ENCODE measurements around the gene ZNF605.
"Not testable (repeated sequence)": the region's sequence is repeated elsewhere in the genome, so short reads cannot be mapped to it uniquely, and the experiment has no call there.

ZNF605 gene

DNA sequence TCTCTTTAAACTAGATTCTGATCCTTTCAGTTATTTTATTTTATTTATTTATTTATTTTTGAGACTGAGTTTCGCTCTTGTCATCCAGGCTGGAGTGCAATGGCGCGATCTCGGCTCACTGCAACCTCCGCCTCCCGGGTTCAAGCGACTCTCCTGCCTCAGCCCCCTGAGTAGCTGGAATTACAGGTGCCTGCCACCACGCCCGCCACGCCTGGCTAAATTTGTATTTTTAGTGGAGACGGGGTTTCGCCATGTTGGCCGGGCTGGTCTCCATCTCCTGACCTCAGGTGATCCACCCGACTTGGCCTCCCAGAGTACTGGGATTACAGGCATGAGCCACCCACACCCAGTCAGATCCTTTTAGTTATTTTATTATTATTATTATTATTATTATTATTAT lies 5.7 kb upstream of the ZNF605 start:
- not testable (repeated sequence) for H3K27me3 ChIP-seq (ENCODE audit: low read depth, low read length); H3K9me3 ChIP-seq (ENCODE audit: control insufficient read depth in 1 of 2, low read length in 2 of 2); H3K4me3 ChIP-seq (ENCODE audit: low read depth in 1 of 2, low read length in 2 of 2); H3K27ac ChIP-seq (ENCODE audit: low read length); H3K4me1 ChIP-seq (ENCODE audit: control insufficient read depth in 1 of 2, insufficient read depth in 2 of 2, low read length in 2 of 2); H3K36me3 ChIP-seq (ENCODE audit: control insufficient read depth in 1 of 2, insufficient read depth in 2 of 2, low read length in 2 of 2)

DNA sequence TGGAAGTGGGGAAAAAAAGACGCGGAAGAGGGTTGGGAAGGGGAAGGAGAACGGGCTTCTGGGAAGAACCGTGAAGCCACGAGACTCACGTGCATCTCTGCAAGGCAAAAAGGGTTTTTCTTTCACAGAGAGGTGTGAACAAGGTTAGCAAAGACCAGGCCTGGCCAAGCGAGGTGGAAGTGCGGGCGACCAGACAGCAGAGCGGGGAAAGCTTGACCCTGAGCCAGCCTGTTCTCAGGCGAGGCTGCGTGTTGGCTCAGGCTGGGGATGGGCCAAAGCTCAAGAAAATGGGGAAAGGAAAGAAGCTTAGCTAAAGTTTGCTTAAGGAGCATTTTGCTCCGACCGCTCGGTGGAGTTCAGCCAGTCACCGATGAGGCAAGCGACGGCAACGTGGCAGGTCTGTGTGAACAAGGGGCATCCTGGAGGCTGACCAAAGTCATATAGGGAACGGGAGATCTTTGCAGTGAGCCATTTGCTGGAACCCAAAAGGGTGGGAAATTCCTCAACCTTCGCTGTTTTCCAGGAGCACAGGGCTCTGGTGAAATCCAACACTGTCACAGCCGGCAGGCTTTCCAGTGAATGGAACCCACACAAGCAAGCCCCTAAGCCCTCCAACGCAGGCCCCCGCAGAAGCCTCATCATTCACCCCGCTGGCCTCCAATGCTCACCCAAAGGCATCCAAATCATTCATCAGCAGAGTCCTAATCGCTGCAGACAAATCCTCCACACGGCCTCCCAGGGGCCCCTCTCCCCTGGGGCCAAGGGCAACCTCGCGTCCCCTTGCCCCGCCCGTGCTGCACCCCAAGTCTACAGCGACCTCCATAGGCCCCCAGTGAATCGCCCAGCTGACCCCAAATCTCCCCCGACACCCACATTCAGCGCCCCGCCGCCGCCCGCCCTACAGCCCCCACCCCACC lies 754 bp downstream of the ZNF605 start:
- peak overlapping the region; percentile 74 for H3K27ac ChIP-seq (ENCODE audit: low read length)
- H3K4me3 ChIP-seq (ENCODE audit: low read depth in 1 of 2, low read length in 2 of 2) = peak overlapping the region; percentile 81 to 88
- peaks cover 10 to 20% of the 10 kb centered on the region in 2 donors for H3K9me3 ChIP-seq (ENCODE audit: control insufficient read depth in 1 of 2, low read length in 2 of 2)
- H3K27me3 ChIP-seq (ENCODE audit: low read depth, low read length) = no peaks in the 10 kb centered on the region
- peaks cover 7 to 20% of the 10 kb centered on the region in 2 donors for H3K4me1 ChIP-seq (ENCODE audit: control insufficient read depth in 1 of 2, insufficient read depth in 2 of 2, low read length in 2 of 2)
- peaks cover 0 to 6% of the 10 kb centered on the region in 2 donors for H3K36me3 ChIP-seq (ENCODE audit: control insufficient read depth in 1 of 2, insufficient read depth in 2 of 2, low read length in 2 of 2)

DNA sequence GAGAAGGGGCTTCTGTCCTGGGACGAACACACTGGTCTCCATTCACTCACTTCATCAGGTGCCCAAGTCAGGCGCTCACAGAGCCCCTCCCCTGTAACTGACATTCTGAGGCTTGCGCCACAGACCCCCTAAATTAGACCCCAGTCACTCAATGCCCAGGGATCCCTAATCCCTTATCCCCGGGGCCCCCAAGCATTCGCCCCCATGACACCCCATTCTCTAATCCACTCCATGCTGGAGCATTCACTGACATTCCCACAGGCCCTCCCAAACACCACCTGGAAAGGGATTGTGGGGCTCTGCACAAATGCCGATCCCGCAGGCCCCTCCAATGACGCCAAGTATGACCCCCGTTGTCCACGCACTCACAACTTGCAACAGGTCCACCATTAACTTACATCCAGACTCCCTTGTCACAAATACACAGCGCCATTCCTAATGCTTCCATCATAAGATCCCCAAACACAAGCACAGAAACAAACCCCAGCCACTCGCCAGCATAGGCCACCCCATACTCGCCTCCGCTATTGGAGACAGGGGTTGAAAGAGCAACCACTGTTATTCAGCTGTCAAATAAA lies 1.5 kb downstream of the ZNF605 start:
- H3K9me3 ChIP-seq (ENCODE audit: control insufficient read depth in 1 of 2, low read length in 2 of 2) = peaks cover 18 to 27% of the 10 kb centered on the region in 2 donors
- peak overlapping the region; percentile 74 for H3K27ac ChIP-seq (ENCODE audit: low read length)
- no peaks in the 10 kb centered on the region for H3K27me3 ChIP-seq (ENCODE audit: low read depth, low read length)
- H3K36me3 ChIP-seq (ENCODE audit: control insufficient read depth in 1 of 2, insufficient read depth in 2 of 2, low read length in 2 of 2) = peaks cover 5 to 12% of the 10 kb centered on the region in 2 donors
- peaks cover 7 to 20% of the 10 kb centered on the region in 2 donors for H3K4me1 ChIP-seq (ENCODE audit: control insufficient read depth in 1 of 2, insufficient read depth in 2 of 2, low read length in 2 of 2)
- peak overlapping the region; percentile 81 to 88 for H3K4me3 ChIP-seq (ENCODE audit: low read depth in 1 of 2, low read length in 2 of 2)

DNA sequence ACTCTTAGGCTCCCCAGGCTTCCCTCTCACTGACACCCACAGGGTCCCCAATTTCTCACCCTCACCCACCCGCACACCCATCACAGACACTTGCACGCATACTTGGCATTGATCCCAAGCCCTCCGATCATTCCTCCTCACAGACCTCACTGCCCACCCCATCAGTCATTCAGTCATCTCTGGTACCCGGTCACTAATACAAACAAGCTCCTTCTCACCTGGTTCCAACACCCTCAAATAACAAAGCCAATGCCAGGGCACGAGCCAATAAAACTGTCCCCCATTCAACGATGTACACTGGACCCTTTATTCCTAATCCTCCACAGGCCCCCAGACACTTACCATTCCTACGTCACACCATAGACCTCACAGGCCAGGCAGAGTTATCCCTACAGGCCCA lies 2.3 kb downstream of the ZNF605 start:
- peak overlapping the region in 1 of 2 donors; percentile 4 for H3K4me3 ChIP-seq (ENCODE audit: low read depth in 1 of 2, low read length in 2 of 2)
- peaks cover 9 to 20% of the 10 kb centered on the region in 2 donors for H3K36me3 ChIP-seq (ENCODE audit: control insufficient read depth in 1 of 2, insufficient read depth in 2 of 2, low read length in 2 of 2)
- H3K27me3 ChIP-seq (ENCODE audit: low read depth, low read length) = no peaks in the 10 kb centered on the region
- H3K9me3 ChIP-seq (ENCODE audit: control insufficient read depth in 1 of 2, low read length in 2 of 2) = peaks cover 26 to 29% of the 10 kb centered on the region in 2 donors
- H3K27ac ChIP-seq (ENCODE audit: low read length) = no peak overlapping the region
- H3K4me1 ChIP-seq (ENCODE audit: control insufficient read depth in 1 of 2, insufficient read depth in 2 of 2, low read length in 2 of 2) = peaks cover 7 to 20% of the 10 kb centered on the region in 2 donors

DNA sequence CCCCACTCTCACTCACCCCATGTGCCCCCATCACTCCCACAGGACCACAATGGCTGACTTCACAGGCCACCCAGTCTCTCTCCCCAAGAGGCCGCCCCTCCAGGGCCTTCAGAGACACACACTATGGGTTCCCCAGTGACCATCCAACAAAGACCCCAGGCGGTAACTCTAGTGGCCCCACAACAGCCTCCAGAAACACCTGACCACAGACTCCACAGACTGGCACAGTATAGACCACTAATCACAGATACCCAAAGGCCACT lies 3.0 kb downstream of the ZNF605 start:
- H3K36me3 ChIP-seq (ENCODE audit: control insufficient read depth in 1 of 2, insufficient read depth in 2 of 2, low read length in 2 of 2) = peaks cover 9 to 27% of the 10 kb centered on the region in 2 donors
- no peak overlapping the region for H3K27ac ChIP-seq (ENCODE audit: low read length)
- H3K4me3 ChIP-seq (ENCODE audit: low read depth in 1 of 2, low read length in 2 of 2) = peak overlapping the region; percentile 8 to 31
- H3K9me3 ChIP-seq (ENCODE audit: control insufficient read depth in 1 of 2, low read length in 2 of 2) = peaks cover 33 to 34% of the 10 kb centered on the region in 2 donors
- H3K4me1 ChIP-seq (ENCODE audit: control insufficient read depth in 1 of 2, insufficient read depth in 2 of 2, low read length in 2 of 2) = peaks cover 7 to 20% of the 10 kb centered on the region in 2 donors
- H3K27me3 ChIP-seq (ENCODE audit: low read depth, low read length) = no peaks in the 10 kb centered on the region

DNA sequence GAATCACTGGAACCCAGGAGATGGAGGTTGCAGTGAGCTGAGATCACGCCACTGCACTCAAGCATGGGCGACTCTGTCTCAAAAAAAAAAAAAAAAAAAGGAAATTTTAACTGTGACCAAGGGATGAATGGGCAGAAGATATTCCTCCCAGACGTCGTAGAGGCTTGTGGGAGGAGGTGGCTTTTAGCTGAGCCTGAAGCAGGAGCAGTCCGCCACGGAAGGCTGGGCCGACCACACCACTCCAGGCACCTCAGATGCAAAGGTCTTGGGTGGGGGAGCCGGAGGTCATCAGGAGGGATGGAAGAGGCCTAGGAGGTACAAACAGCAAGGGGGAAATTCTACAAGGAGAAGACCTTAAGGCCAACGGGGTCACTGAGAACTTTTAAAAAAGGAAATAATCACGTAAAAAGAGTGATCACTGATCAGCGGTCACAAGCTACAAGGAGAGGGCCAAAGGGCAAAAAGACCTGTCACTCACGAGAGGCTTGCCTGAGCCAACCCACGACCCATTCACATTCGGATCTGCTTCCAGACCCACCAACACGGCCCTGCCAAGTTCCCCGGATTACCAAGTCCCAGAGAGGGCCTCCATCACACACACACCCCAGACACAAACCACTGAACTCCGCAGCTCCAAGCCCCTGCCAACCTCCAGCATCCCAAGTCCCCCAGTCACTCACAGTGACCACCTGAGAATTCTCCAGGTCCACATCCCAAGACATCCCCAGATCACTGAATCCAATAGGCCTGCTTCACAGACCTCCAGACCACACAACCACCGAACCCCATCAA lies 3.5 kb downstream of the ZNF605 start:
- peaks cover 35 to 38% of the 10 kb centered on the region in 2 donors for H3K9me3 ChIP-seq (ENCODE audit: control insufficient read depth in 1 of 2, low read length in 2 of 2)
- H3K4me1 ChIP-seq (ENCODE audit: control insufficient read depth in 1 of 2, insufficient read depth in 2 of 2, low read length in 2 of 2) = peaks cover 7 to 17% of the 10 kb centered on the region in 2 donors
- H3K36me3 ChIP-seq (ENCODE audit: control insufficient read depth in 1 of 2, insufficient read depth in 2 of 2, low read length in 2 of 2) = peaks cover 9 to 32% of the 10 kb centered on the region in 2 donors
- no peaks in the 10 kb centered on the region for H3K27me3 ChIP-seq (ENCODE audit: low read depth, low read length)
- H3K4me3 ChIP-seq (ENCODE audit: low read depth in 1 of 2, low read length in 2 of 2) = peak overlapping the region; percentile 8 to 31
- H3K27ac ChIP-seq (ENCODE audit: low read length) = no peak overlapping the region

DNA sequence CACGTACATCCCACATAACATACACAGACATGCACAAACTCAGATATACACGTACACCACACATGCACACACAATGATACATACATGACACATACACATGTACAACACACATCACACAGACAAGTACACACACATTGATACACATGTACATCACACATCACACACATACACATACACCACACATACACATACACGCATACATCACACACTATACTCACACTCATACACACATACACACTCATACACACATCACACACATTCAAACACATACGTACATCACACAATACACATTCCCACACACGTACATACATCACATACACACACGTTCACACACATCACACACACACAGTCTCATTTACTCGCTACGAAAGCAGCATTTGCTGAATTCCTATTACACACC lies 4.5 kb downstream of the ZNF605 start:
- Histone ChIP-seq H3K9me3 (ENCODE audit: control insufficient read depth in 1 of 2, low read length in 2 of 2) (peaks cover 35 to 38% of the 10 kb centered on the region in 2 donors), H3K36me3 (ENCODE audit: control insufficient read depth in 1 of 2, insufficient read depth in 2 of 2, low read length in 2 of 2) (peaks cover 9 to 35% of the 10 kb centered on the region in 2 donors)

DNA sequence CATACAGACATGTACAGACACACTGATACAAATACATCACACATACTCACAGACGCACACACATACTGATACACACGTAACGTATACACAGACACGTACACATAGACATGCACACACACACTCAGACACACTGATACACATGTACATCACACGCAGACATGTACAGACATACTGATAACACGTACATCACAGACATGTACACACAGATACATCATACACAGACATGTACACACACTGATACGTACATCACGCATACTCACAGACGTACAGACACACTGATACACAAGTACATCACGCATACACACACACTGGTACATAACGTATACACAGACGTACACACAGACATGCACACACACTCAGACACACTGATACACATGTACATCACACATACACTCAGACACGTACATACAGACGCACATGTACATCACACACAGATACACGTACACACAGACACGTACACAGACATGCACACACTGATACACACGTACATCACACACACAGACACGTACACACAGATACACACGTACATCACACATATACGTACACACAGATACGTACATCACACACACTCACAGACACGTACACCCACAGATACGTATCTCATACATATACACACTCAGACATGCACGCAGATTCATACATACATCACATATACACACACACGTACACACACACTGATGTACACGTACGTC lies 5.1 kb downstream of the ZNF605 start:
- Histone ChIP-seq H3K4me3 (ENCODE audit: low read depth in 1 of 2, low read length in 2 of 2) (no peak overlapping the region), H3K9me3 (ENCODE audit: control insufficient read depth in 1 of 2, low read length in 2 of 2) (peaks cover 40 to 43% of the 10 kb centered on the region in 2 donors), H3K27me3 (ENCODE audit: low read depth, low read length) (no peaks in the 10 kb centered on the region), H3K27ac (ENCODE audit: low read length) (no peak overlapping the region), H3K4me1 (ENCODE audit: control insufficient read depth in 1 of 2, insufficient read depth in 2 of 2, low read length in 2 of 2) (peaks cover 7 to 10% of the 10 kb centered on the region in 2 donors), H3K36me3 (ENCODE audit: control insufficient read depth in 1 of 2, insufficient read depth in 2 of 2, low read length in 2 of 2) (peaks cover 13 to 41% of the 10 kb centered on the region in 2 donors)

More for the DNA sequence above, 4.5 kb downstream of the ZNF605 start:
- H3K27me3 ChIP-seq (ENCODE audit: low read depth, low read length) = no peaks in the 10 kb centered on the region
- peaks cover 7 to 10% of the 10 kb centered on the region in 2 donors for H3K4me1 ChIP-seq (ENCODE audit: control insufficient read depth in 1 of 2, insufficient read depth in 2 of 2, low read length in 2 of 2)
- H3K4me3 ChIP-seq (ENCODE audit: low read depth in 1 of 2, low read length in 2 of 2) = no peak overlapping the region
- H3K27ac ChIP-seq (ENCODE audit: low read length) = no peak overlapping the region

DNA sequence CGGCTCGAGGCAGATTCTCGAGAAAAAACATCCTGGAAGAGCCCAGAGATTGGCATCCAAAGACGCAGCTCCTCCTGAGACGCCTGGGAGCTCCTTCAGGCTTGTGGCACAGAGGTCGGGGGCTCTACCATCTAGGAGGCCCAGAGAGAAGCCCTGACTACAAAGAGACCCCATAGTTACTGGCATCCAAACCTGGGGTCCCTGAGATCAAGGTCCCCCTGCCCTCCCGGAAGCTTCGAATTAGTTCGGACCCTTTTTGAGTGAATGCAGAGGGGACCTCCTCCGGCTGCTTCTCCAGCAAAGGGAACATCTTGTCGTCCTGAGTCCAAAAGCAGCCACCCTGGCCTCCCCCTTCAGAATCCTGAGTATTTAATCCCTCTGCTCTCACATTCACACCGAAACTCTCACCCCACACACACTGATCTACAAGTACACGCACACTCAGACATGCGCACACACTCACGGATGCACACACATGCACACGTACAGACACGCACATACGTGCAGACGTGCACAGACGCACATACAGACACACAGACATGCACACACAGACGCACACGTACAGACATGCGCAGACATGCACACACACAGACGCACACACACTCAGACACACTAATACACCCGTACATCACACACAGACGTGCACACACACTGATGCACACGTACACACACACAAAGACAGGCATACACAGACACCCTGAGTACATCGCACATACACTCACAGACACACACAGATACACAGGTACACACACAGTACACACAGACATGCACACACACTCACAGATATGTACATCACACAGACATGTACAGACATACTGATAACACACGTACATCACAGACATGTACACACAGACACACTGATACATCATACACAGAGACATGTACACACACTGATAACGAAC lies 5.9 kb downstream of the ZNF605 start:
- peaks cover 5 to 9% of the 10 kb centered on the region in 2 donors for H3K4me1 ChIP-seq (ENCODE audit: control insufficient read depth in 1 of 2, insufficient read depth in 2 of 2, low read length in 2 of 2)
- peak overlapping the region in 1 of 2 donors; percentile 4 for H3K4me3 ChIP-seq (ENCODE audit: low read depth in 1 of 2, low read length in 2 of 2)
- peaks cover 46 to 51% of the 10 kb centered on the region in 2 donors for H3K9me3 ChIP-seq (ENCODE audit: control insufficient read depth in 1 of 2, low read length in 2 of 2)
- no peak overlapping the region for H3K27ac ChIP-seq (ENCODE audit: low read length)
- H3K36me3 ChIP-seq (ENCODE audit: control insufficient read depth in 1 of 2, insufficient read depth in 2 of 2, low read length in 2 of 2) = peaks cover 21 to 49% of the 10 kb centered on the region in 2 donors
- no peaks in the 10 kb centered on the region for H3K27me3 ChIP-seq (ENCODE audit: low read depth, low read length)
